Measurements from ENCODE around the gene TIPIN.
"Not testable (repeated sequence)": the region's sequence is repeated elsewhere in the genome, so short reads cannot be mapped to it uniquely, and the experiment has no call there.

Gene TIPIN

GRCh38 chr15:66386204-66387123 lies 30.0 kb upstream of the TIPIN start, which contains the start of gene MAP2K1:
MAP2K1 (plus strand) TSS chr15:66386912; CDS start chr15:66387348, 436 bp downstream.
- intact Hi-C loops (cut with DNase I), result loop anchor here (1.0 kb wide), 1 partner anchor 111 kb away; the partner anchor contains the start of gene SNAPC5
- peak; percentile 96 to 99 (median 98) for DNase-seq

DNA sequence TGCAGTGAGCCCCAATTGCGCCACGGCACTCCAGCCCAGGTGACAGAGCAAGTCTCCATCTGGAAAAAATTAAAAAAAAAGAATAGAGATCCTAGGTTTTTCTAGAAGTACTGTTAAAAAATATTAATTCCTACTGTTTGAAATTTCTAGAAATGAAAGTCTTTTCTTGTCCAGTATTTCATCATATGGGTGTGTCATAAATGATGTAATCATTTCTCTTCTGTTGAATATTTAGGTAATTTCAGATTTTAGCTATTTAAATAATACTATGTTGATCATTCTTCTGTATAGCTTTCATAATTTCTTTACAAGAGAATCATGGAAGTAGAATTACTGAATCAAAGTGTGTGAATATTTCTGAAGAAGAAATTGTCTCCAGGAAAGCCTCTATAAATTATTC lies 24.9 kb upstream of the TIPIN start:
- DNase-seq; intact Hi-C loops (cut with DNase I): not testable (repeated sequence)

DNA sequence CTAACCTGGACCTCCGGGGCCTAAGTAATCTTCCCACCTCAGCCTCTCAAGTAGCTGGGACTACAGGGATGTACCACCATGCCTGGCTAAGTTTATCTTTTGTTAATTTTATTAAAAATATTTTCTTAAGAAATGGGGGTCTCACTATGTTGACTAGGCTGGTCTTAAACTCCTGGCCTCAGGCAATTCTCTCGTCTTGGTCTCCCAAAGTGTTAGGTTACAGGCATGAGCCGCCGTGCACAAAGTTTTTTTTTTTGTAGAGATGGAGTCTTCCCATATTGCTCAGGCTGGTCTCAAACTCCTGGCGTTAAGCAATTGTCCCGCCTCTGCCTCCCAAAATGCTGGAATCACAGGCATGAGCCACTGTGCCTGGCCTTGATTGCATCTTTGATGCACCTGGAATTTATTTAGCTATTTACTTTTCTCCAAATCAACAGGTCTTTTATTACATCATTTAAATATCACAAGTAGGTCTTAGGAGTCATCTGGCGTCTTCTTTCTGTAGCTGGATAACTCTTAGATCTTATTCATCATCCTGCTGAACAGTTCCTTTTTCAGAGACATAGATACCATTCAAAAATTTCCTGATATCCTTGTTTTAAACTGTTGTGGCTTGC lies 22.4 kb upstream of the TIPIN start:
- DNase-seq, result no peak
- intact Hi-C loops (cut with DNase I), result no loop called here

DNA sequence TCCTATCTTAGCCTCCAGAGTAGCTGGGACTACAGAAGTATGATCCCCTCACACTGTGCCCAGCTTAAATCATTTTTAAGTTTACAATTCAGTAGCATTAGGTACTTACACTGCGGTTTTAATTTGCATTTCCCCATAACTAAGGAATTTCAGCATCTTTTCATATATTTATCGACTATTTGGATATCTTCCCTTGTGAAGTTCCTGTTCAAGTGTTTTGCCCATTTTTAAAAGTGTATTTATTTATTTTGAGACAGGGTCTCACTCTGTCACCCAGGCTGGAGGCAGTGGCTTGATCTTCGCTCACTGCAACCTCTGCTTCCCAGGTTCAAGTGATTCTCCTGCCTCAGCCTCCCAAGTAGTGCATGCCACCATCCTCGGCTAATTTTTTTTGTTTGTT lies 17.7 kb upstream of the TIPIN start:
- DNase-seq, result no peak
- intact Hi-C loops (cut with DNase I), result no loop called here

GRCh38 chr15:66369773-66370651 lies 13.5 kb upstream of the TIPIN start:
- no peak for DNase-seq
- intact Hi-C loops (cut with DNase I), result no loop called here

- DNase-seq, result no peak
- intact Hi-C loops (cut with DNase I), result no loop called here
Observed at GRCh38 chr15:66364944-66365528, 8.6 kb upstream of the TIPIN start.

GRCh38 chr15:66362776-66363175 lies 6.3 kb upstream of the TIPIN start:
- DNase-seq, result no peak
- intact Hi-C loops (cut with DNase I), result no loop called here

DNA sequence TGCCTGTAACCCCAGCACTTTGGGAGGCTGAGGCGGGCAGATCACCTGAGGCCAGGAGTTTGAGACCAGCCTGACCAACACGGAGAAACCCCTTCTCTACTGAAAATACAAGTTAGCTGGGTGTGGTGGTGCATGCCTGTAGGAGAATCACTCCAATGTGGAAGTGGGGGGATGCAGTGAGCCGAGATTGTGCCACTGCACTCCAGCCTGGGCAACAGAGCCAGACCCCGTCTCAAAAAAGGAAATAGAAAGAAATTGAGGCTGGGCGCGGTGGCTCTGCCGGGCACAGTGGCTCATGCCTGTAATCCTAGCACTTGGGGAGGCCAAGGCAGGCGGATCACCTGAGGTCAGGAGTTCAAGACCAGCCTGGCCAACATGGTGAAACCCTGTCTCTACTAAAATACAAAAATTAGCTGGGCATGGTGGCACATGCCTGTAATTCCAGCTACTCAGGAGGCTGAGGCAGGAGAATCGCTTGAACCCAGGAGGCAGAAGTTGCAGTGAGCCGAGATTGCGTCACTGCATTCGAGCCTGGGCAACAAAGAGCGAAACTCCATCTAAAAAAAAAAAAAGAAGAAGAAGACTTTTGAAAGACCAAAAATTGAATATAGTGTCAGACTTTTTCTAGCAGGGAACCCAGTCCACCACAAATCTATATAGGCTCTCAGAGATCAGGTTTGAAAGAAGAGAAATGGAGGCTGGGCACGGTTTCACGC lies 5.4 kb upstream of the TIPIN start:
- DNase-seq; intact Hi-C loops (cut with DNase I): not testable (repeated sequence)

GRCh38 chr15:66359740-66360139 lies 3.3 kb upstream of the TIPIN start:
- intact Hi-C loops (cut with DNase I), result no loop called here
- no peak for DNase-seq

DNA sequence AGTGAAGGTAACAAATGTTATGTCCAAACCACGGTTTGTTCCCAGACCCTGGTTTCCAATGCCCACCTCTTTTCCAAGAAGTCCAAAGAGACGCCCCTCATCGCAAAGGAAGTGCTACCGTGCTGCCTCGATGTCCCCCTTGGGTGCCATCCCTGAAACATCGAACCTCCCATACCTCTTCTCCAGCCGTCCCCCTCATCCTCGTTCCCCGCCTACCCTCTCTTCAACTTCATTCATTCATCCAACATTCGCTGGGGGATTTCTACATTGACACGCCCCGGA lies 467 bp downstream of the TIPIN start:
- intact Hi-C loops (cut with DNase I), result no loop called here
- DNase-seq, result no peak

- intact Hi-C loops (cut with DNase I); DNase-seq: not testable (repeated sequence)
Observed at GRCh38 chr15:66348530-66348929, 8.0 kb downstream of the TIPIN start.

GRCh38 chr15:66328771-66329170 lies 27.7 kb downstream of the TIPIN start:
- intact Hi-C loops (cut with DNase I), result no loop called here

DNA sequence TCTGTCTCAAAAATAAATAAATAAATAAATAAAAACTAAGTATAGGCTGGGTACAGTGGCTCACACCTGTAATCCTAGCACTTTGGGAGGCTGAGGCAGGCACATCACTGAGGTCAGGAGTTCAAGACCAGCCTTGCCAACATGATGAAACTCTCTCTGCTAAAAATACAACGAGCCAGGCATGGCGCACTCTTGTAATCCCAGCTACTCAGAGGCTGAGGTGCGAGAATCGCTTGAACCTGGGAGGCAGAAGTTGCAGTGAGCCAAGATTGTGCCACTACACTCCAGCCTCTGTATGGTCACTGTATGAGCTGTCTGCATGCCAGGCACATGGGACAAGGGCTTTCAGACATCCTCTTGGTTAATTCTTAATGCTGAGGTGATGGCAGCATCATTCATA lies 28.7 kb downstream of the TIPIN start:
- DNase-seq, result no peak
- intact Hi-C loops (cut with DNase I), result no loop called here

More at GRCh38 chr15:66328771-66329170, 27.7 kb downstream of the TIPIN start:
- DNase-seq, result no peak

- intact Hi-C loops (cut with DNase I), result no loop called here
- peak in 7 of 10 donors; percentile 12 to 87 (median 34) for DNase-seq
Observed at GRCh38 chr15:66326051-66326450, 30.4 kb downstream of the TIPIN start.

DNA sequence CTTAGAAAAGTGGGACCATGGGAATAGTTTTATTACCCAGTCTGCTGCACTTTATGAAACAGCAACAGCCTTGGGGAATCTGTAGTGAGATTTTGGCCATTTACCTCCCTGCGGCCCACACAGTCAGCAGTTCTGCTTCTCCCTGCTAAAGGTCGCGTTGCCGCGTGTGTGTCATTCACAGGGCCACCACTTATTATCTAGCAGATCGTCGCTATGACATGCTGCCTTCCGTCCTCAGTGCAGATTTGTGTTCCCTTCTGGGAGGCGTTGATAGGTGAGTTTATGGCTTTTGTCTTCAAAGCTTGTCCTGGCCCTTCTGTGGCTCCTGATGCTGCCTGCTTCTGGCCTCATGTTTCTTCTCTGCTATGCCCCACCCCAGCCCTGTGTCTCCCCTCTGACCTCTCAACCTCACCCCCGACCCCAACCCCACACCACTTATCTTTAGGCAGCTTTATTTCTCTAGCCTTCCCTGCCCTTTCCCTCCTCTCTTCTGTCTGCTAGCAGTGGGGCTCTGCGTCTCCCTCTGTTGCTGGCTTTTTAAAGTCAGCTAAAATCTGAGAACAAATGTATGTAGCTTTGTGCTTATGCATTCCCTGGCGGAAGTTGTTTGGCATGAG lies 33.1 kb downstream of the TIPIN start:
- intact Hi-C loops (cut with DNase I), result no loop called here

GRCh38 chr15:66312144-66312543 lies 44.3 kb downstream of the TIPIN start:
- no peak for DNase-seq
- intact Hi-C loops (cut with DNase I), result no loop called here

More for the DNA sequence above, 33.1 kb downstream of the TIPIN start:
- DNase-seq, result no peak

- no peak for DNase-seq
Observed at GRCh38 chr15:66310786-66311185, 45.7 kb downstream of the TIPIN start.

GRCh38 chr15:66309828-66310227 lies 46.7 kb downstream of the TIPIN start:
- intact Hi-C loops (cut with DNase I), result no loop called here
- DNase-seq, result no peak

More at GRCh38 chr15:66310786-66311185, 45.7 kb downstream of the TIPIN start:
- intact Hi-C loops (cut with DNase I), result no loop called here

GRCh38 chr15:66308531-66308930 lies 48.0 kb downstream of the TIPIN start:
- intact Hi-C loops (cut with DNase I), result no loop called here
- no peak for DNase-seq
